NK-92 (cell line): Measurements from ENCODE around the gene ZFP2.

Source experiments
- DNase-seq: peaks from one replicate; lab custom pipeline; 2025; ENCODE audit not compliant: unreplicated experiment; lab: John Stamatoyannopoulos, UW

The ZFP2 gene

GRCh38 chr5:178981381-178981780 is 85.7 kb downstream of the ZFP2 start:
- DNase-seq, result no peak
